PC-3 (cell line): Measurements from ENCODE around the gene GMPR. TPM values are rescaled to one million over a fixed set of nuclear protein-coding genes. Genes with fewer than 3 reads are reported as not detected.

Experiments
- ATAC-seq: fragments of 200-7000 bp; cut with Tn5 transposase; 2 replicates; pipeline ENCODE4 v1.9.1; 2020; ENCODE audit warnings: mild to moderate bottlenecking, moderate library complexity
- BruUV-seq: library from RNA; stranded (reverse); fragments of 400-500 nt; replicated peaks from 2 replicates; lab custom pipeline; 2021; lab: Mats Ljungman, UMichigan
- CTCF ChIA-PET: fragments of 300-600 bp; sonication (Branson Sonifier 250); formaldehyde crosslinking; loops from one replicate; lab custom pipeline; 2022; ENCODE audit warnings: antibody characterized with exemption; lab: Charles Lee
- POLR2A ChIA-PET: fragments of 300-600 bp; sonication (Branson Sonifier 250); formaldehyde crosslinking; loops from one replicate; lab custom pipeline; 2022; ENCODE audit warnings: antibody characterized with exemption; ENCODE audit not compliant: unreplicated experiment; lab: Charles Lee
- DNase-seq: peaks from one replicate; pipeline ENCODE4 v3.0.0-alpha.2; 2015
- H2AFZ ChIP-seq: fragments of 300-600 bp; sonication (generic); 2 replicates; pipeline ENCODE4 v1.6.0; 2016; ENCODE audit warnings: antibody characterized with exemption, low read length
- H3F3A ChIP-seq: fragments of 300-600 bp; sonication (generic); one replicate; pipeline ENCODE4 v1.6.0; 2017; ENCODE audit warnings: antibody characterized with exemption, low read length, control low read depth, mild to moderate bottlenecking; ENCODE audit not compliant: unreplicated experiment
- H3K27ac ChIP-seq: fragments of 300-600 bp; sonication (generic); 2 replicates; pipeline ENCODE4 v1.5.1; 2016; ENCODE audit warnings: mild to moderate bottlenecking, low read length
- H3K27me3 ChIP-seq: fragments of 300-600 bp; sonication (generic); 2 replicates; pipeline ENCODE4 v1.6.1; 2016; ENCODE audit warnings: low read length, mixed read lengths
- H3K36me3 ChIP-seq: fragments of 300-600 bp; sonication (generic); 2 replicates; pipeline ENCODE4 v1.6.1; 2016; ENCODE audit warnings: low read depth, mixed run types, low read length, mixed read lengths
- H3K4me1 ChIP-seq: fragments of 300-600 bp; sonication (generic); 2 replicates; pipeline ENCODE4 v1.5.1; 2016; ENCODE audit warnings: low read length; ENCODE audit not compliant: insufficient read depth
- H3K4me2 ChIP-seq: fragments of 300-600 bp; sonication (generic); 2 replicates; pipeline ENCODE4 v1.6.0; 2016; ENCODE audit warnings: low read length
- H3K4me3 ChIP-seq: fragments of 300-600 bp; sonication (generic); 2 replicates; pipeline ENCODE4 v1.5.1; 2016; ENCODE audit warnings: mild to moderate bottlenecking, low read length, mixed read lengths
- H3K79me2 ChIP-seq: fragments of 300-600 bp; sonication (generic); 2 replicates; pipeline ENCODE4 v1.6.1; 2017; ENCODE audit warnings: low read length, mixed read lengths
- H3K9ac ChIP-seq: fragments of 300-600 bp; sonication (generic); 2 replicates; pipeline ENCODE4 v1.6.0; 2016; ENCODE audit warnings: mild to moderate bottlenecking, low read length
- H3K9me2 ChIP-seq: fragments of 300-600 bp; sonication (generic); replicated peaks from 2 replicates; pipeline ENCODE4 v1.6.1; 2016; ENCODE audit warnings: mixed run types, low read length, mixed read lengths
- H3K9me3 ChIP-seq: fragments of 300-600 bp; sonication (generic); 2 replicates; pipeline ENCODE4 v1.6.1; 2016; ENCODE audit warnings: low read length, mixed read lengths
- H4K20me1 ChIP-seq: fragments of 300-600 bp; sonication (generic); 2 replicates; pipeline ENCODE4 v1.6.1; 2016; ENCODE audit warnings: low read length, mixed read lengths
- EZH2 ChIP-seq: fragments of 300-600 bp; sonication (generic); IDR thresholded peaks from one replicate; pipeline ENCODE4 v1.6.1; 2017; ENCODE audit warnings: antibody characterized with exemption, mild to moderate bottlenecking, low read length; ENCODE audit not compliant: unreplicated experiment
- EZH2phosphoT487 ChIP-seq: fragments of 300-600 bp; sonication (generic); IDR thresholded peaks from 2 replicates; pipeline ENCODE4 v1.6.1; 2018; ENCODE audit warnings: mild to moderate bottlenecking, antibody characterized with exemption, low read length, borderline replicate concordance
- intact Hi-C: fragments of 100-400 bp; cut with micrococcal nuclease; formaldehyde crosslinking; loops from 2 replicates; pipeline ENCODE4 v1.9.0; 2023
- total RNA-seq: library from RNA; depleted of rRNA; stranded (reverse); fragments of >200 nt; gene quantifications from 2 replicates; pipeline ENCODE4 v1.2.3, GENCODE V29; 2014
- TF ChIP-seq, protein P1 (sequence below): fragments of 300-600 bp; sonication (generic); conservative IDR thresholded peaks from 2 replicates; pipeline ENCODE4 v1.5.1; 2017; ENCODE audit warnings: antibody characterized with exemption, low read depth, mild to moderate bottlenecking, low read length

Gene GMPR
- total RNA-seq, 1 experiment from 2014 or later, result 5.8 TPM

- intact Hi-C loops, result no loop called here
- no peaks in the 10 kb centered on the region for H3K79me2 ChIP-seq
- H4K20me1 ChIP-seq, result no peaks in the 10 kb centered on the region
- H3K4me1 ChIP-seq, result no peaks in the 10 kb centered on the region
- peak overlapping the region; percentile 55 for H2AFZ ChIP-seq
- H3K9me2 ChIP-seq, result no peaks in the 10 kb centered on the region
- DNase-seq, result no peak
- ChIA-PET CTCF (no interaction called here), POLR2A (no interaction called here)
- peak overlapping the region; percentile 33; the same call in 1 of the 2 replicates for H3K4me3 ChIP-seq
- peaks cover 31% of the 10 kb centered on the region for H3K27me3 ChIP-seq
- H3K36me3 ChIP-seq, result no peaks in the 10 kb centered on the region
- H3K9me3 ChIP-seq, result no peaks in the 10 kb centered on the region
- H3F3A ChIP-seq, result no peaks in the 10 kb centered on the region
- H3K4me2 ChIP-seq, result peak overlapping the region; percentile 48
- no peak overlapping the region for H3K9ac ChIP-seq
- no TSS peak for BruUV-seq
- no peak for TF ChIP-seq EZH2phosphoT487
- TF ChIP-seq, protein P1, sequence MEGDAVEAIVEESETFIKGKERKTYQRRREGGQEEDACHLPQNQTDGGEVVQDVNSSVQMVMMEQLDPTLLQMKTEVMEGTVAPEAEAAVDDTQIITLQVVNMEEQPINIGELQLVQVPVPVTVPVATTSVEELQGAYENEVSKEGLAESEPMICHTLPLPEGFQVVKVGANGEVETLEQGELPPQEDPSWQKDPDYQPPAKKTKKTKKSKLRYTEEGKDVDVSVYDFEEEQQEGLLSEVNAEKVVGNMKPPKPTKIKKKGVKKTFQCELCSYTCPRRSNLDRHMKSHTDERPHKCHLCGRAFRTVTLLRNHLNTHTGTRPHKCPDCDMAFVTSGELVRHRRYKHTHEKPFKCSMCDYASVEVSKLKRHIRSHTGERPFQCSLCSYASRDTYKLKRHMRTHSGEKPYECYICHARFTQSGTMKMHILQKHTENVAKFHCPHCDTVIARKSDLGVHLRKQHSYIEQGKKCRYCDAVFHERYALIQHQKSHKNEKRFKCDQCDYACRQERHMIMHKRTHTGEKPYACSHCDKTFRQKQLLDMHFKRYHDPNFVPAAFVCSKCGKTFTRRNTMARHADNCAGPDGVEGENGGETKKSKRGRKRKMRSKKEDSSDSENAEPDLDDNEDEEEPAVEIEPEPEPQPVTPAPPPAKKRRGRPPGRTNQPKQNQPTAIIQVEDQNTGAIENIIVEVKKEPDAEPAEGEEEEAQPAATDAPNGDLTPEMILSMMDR, result no peak
- TF ChIP-seq EZH2, result no peak
- H3K27ac ChIP-seq, result no peak overlapping the region
- ATAC-seq, result no peak
Measured at GRCh38 chr6:16196260-16196983, 42.0 kb upstream of the GMPR start.

DNA sequence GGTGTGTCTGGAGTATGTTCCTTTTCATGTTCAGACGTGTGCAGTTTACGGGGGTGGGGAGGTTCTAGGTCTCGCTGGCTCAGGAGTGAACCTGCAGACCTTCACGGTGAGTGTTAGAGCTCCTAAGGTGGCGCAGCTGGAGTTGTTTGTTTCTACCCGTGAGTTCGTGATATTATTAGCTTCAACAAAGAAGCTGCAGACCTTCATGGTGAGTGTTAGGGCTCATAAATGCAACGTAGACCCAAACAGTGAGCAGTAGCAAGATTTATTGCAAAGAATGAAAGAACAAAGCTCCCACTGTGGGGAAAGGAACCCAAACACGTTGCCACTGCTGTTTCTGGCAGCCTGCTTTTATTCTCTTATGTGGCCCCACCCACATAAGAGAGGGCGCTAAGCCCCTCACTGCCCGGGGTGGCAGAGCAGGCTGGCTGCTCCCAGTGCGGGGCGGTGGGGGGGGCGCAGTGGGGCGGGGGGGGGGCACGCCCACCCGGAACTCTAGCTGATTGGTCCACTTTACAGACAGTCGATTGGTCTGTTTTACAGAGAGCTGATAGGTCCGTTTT, 41.3 kb upstream of the GMPR start:
- peak overlapping the region; percentile 48 for H3K4me2 ChIP-seq
- no peaks in the 10 kb centered on the region for H4K20me1 ChIP-seq
- H3K36me3 ChIP-seq, result no peaks in the 10 kb centered on the region
- no peaks in the 10 kb centered on the region for H3K9me2 ChIP-seq
- no peak overlapping the region for H3K9ac ChIP-seq
- H3K9me3 ChIP-seq, result no peaks in the 10 kb centered on the region
- ChIA-PET CTCF (no interaction called here), POLR2A (no interaction called here)
- TF ChIP-seq, protein P1, result no peak
- TF ChIP-seq EZH2phosphoT487, result no peak
- no peak for TF ChIP-seq EZH2
- H2AFZ ChIP-seq, result peak overlapping the region; percentile 55
- no peaks in the 10 kb centered on the region for H3F3A ChIP-seq
- no peak overlapping the region for H3K27ac ChIP-seq
- intact Hi-C loops, result no loop called here
- H3K79me2 ChIP-seq, result no peaks in the 10 kb centered on the region
- peak overlapping the region; percentile 33; the same call in 1 of the 2 replicates for H3K4me3 ChIP-seq
- DNase-seq (no peak), ATAC-seq (no peak)
- no TSS peak for BruUV-seq
- peaks cover 26% of the 10 kb centered on the region for H3K27me3 ChIP-seq
- H3K4me1 ChIP-seq, result no peaks in the 10 kb centered on the region
